Testis (tissue), 2 donors: Measurements from ENCODE around the gene KLF11.

Experiments used
- CTCF ChIP-seq, 3 experiments: fragments of 450-650 bp in 2 of 3; fragments of 200-600 bp in 1 of 3; sonication (generic) in 1 of 3; IDR thresholded peaks; one replicate each; pipeline ENCODE4 v1.5.1; 2016 to 2019; ENCODE audit warnings: antibody characterized with exemption in 3 of 3, mild to moderate bottlenecking in 2 of 3, moderate library complexity in 1 of 3
- POLR2A ChIP-seq: fragments of 450-650 bp; IDR thresholded peaks from one replicate; pipeline ENCODE4 v1.6.1; 2017; ENCODE audit warnings: antibody characterized with exemption, mild to moderate bottlenecking, moderate library complexity

GRCh38 chr2:10067881-10068280, 24.5 kb downstream of the KLF11 start:
- no peak for TF ChIP-seq CTCF (IDR thresholded peaks at IDR 0.05)
- no peak for TF ChIP-seq POLR2A
